Thyroid gland (tissue), 4 donors: ENCODE data around the gene EXOSC5.
"Not testable (repeated sequence)": the region's sequence is repeated elsewhere in the genome, so short reads cannot be mapped to it uniquely, and the experiment has no call there.

Experiments used
- POLR2A ChIP-seq, 2 donors: fragments of 450-650 bp; IDR thresholded peaks; one replicate each; pipeline ENCODE4 v1.6.1; 2017; ENCODE audit warnings: antibody characterized with exemption in 2 of 2, mild to moderate bottlenecking in 2 of 2, moderate library complexity in 1 of 2
- TF ChIP-seq, protein P1 (sequence below), 6 experiments: fragments of 200-600 bp in 3 of 6; fragments of 450-650 bp in 3 of 6; sonication (generic) in 3 of 6; IDR thresholded peaks; one replicate each; pipeline ENCODE4 v1.5.1; 2016 to 2019; ENCODE audit warnings: antibody characterized with exemption in 6 of 6, mild to moderate bottlenecking in 2 of 6, inconsistent platforms in 1 of 6, moderate library complexity in 1 of 6

DNA sequence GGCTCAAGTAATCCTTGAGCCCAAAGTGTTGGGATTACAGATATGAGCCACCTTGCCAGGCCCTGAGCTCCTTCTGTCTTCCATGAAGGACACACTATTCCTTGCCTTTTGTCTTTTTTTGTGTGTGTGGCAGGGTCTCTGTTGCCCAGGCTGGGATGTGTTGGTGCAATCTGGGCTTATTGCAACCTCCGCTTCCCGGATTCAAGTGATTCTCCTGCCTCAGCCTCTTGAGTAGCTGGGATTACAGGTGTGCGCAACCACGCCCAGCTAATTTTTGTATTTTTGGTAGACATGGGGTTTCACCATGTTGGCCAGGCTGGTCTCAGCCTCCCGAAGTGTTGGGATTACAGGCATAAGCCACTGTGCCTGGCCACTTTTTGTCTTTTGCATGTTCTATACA, 11.7 kb upstream of the EXOSC5 start:
- TF ChIP-seq, protein P1, sequence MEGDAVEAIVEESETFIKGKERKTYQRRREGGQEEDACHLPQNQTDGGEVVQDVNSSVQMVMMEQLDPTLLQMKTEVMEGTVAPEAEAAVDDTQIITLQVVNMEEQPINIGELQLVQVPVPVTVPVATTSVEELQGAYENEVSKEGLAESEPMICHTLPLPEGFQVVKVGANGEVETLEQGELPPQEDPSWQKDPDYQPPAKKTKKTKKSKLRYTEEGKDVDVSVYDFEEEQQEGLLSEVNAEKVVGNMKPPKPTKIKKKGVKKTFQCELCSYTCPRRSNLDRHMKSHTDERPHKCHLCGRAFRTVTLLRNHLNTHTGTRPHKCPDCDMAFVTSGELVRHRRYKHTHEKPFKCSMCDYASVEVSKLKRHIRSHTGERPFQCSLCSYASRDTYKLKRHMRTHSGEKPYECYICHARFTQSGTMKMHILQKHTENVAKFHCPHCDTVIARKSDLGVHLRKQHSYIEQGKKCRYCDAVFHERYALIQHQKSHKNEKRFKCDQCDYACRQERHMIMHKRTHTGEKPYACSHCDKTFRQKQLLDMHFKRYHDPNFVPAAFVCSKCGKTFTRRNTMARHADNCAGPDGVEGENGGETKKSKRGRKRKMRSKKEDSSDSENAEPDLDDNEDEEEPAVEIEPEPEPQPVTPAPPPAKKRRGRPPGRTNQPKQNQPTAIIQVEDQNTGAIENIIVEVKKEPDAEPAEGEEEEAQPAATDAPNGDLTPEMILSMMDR (IDR thresholded peaks at IDR 0.05) = not testable (repeated sequence)
- TF ChIP-seq POLR2A (IDR thresholded peaks at IDR 0.05) = not testable (repeated sequence)
